DND-41 (cell line): ENCODE results near the gene LRP8.

Experiments used
- EZH2 ChIP-seq: IDR thresholded peaks from 3 replicates; pipeline ENCODE4 v1.6.1; 2012; ENCODE audit warnings: borderline replicate concordance, low read depth, mild to moderate bottlenecking, moderate library complexity, low read length, inconsistent platforms; ENCODE audit not compliant: severe bottlenecking
- TF ChIP-seq, protein P1 (sequence below): IDR thresholded peaks from 2 replicates; pipeline ENCODE4 v1.5.1; 2012; ENCODE audit warnings: borderline replicate concordance, low read length, moderate library complexity, mild to moderate bottlenecking; ENCODE audit not compliant: poor library complexity, severe bottlenecking; ENCODE audit errors: extremely low read depth

DNA sequence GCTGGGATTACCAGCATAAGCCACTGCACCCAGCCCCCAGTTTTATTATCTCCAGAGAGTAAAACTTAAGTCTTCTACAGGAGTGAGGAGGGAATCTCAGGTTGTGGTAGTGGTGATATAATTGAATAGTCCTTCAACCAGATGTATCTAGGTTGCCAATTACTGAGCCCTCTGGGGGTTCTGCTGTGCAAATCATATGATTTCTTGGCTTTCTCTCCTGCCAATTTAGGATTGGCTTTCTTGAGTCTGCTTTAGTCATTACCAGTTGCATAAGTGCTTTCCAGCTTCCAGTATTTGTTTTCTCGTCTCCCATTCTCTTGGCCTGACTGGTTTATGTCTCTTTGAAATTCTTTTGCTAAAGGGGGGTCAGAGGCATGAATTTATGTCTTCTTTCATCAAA is 120.1 kb downstream of the LRP8 start:
- TF ChIP-seq EZH2 = no peak
- TF ChIP-seq, protein P1, sequence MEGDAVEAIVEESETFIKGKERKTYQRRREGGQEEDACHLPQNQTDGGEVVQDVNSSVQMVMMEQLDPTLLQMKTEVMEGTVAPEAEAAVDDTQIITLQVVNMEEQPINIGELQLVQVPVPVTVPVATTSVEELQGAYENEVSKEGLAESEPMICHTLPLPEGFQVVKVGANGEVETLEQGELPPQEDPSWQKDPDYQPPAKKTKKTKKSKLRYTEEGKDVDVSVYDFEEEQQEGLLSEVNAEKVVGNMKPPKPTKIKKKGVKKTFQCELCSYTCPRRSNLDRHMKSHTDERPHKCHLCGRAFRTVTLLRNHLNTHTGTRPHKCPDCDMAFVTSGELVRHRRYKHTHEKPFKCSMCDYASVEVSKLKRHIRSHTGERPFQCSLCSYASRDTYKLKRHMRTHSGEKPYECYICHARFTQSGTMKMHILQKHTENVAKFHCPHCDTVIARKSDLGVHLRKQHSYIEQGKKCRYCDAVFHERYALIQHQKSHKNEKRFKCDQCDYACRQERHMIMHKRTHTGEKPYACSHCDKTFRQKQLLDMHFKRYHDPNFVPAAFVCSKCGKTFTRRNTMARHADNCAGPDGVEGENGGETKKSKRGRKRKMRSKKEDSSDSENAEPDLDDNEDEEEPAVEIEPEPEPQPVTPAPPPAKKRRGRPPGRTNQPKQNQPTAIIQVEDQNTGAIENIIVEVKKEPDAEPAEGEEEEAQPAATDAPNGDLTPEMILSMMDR = no peak
